Islet precursor cell (in vitro differentiated cells): ENCODE measurements around the gene BAX.
A peak's percentile ranks its signal among the peaks of the same experiment; 100 is the strongest.

ENCODE experiments used
- DNase-seq: peaks from one replicate; pipeline ENCODE4 v3.0.0-alpha.2; 2018

The BAX gene

GRCh38 chr19:48988860-48989259, 34.2 kb downstream of the BAX start:
- DNase-seq: no peak

GRCh38 chr19:48989701-48990291, 35.1 kb downstream of the BAX start:
- DNase-seq: peak; percentile 80

- no peak for DNase-seq
These were observed 35.7 kb downstream of the BAX start for GRCh38 chr19:48990400-48990799.

- DNase-seq: no peak
These were observed 36.4 kb downstream of the BAX start for GRCh38 chr19:48991011-48991609.

- DNase-seq: peak; percentile 88
These were observed 37.4 kb downstream of the BAX start for GRCh38 chr19:48991873-48992580.

- no peak for DNase-seq
These were observed 38.0 kb downstream of the BAX start for GRCh38 chr19:48992581-48993174.

GRCh38 chr19:48993175-48994034, 38.7 kb downstream of the BAX start, which contains the start of the genes GYS1 and RUVBL2:
Gene GYS1 (minus strand): TSS chr19:48993309. CDS start chr19:48993112, 197 bp downstream.
Gene RUVBL2 (plus strand): TSS chr19:48993887. CDS start chr19:48993912, 25 bp downstream.
- DNase-seq: peak; percentile 100

GRCh38 chr19:48994035-48994386, 39.3 kb downstream of the BAX start:
- DNase-seq: no peak

GRCh38 chr19:48997972-48998371, 43.3 kb downstream of the BAX start:
- DNase-seq: peak; percentile 92

GRCh38 chr19:48999481-49000325, 45.0 kb downstream of the BAX start:
- peak; percentile 92 for DNase-seq

GRCh38 chr19:49004133-49004532, 49.5 kb downstream of the BAX start:
- DNase-seq: no peak

GRCh38 chr19:49004964-49005614, 50.4 kb downstream of the BAX start:
- DNase-seq: no peak

GRCh38 chr19:49006905-49007304, 52.2 kb downstream of the BAX start:
- no peak for DNase-seq

GRCh38 chr19:49009828-49010227, 55.2 kb downstream of the BAX start:
- no peak for DNase-seq

GRCh38 chr19:49010453-49010852, 55.8 kb downstream of the BAX start:
- no peak for DNase-seq

- DNase-seq: no peak
These were observed 56.5 kb downstream of the BAX start for GRCh38 chr19:49011194-49011593.
